HAP-1 (cell line): ENCODE data around the gene TASP1.
"Not testable (repeated sequence)": the region's sequence is repeated elsewhere in the genome, so short reads cannot be mapped to it uniquely, and the experiment has no call there.

Experiments used
- DNase-seq, 2 experiments: peaks; one replicate each; pipeline ENCODE4 v3.0.0-alpha.2; 2016 to 2020; ENCODE audit warnings: low spot score in 2 of 2
- H3K27me3 ChIP-seq: fragments of 250-450 bp; sonication (Bioruptor Pico); 2 replicates; pipeline ENCODE4 v1.5.1; 2020; ENCODE audit warnings: low read depth, mild to moderate bottlenecking, moderate library complexity
- H3K36me3 ChIP-seq: fragments of 250-450 bp; sonication (Bioruptor Pico); replicated peaks from 2 replicates; pipeline ENCODE4 v1.5.1; 2020; ENCODE audit warnings: mild to moderate bottlenecking
- H3K4me1 ChIP-seq: fragments of 250-450 bp; sonication (Bioruptor Pico); 2 replicates; pipeline ENCODE4 v1.5.1; 2020; ENCODE audit warnings: mild to moderate bottlenecking
- H3K4me3 ChIP-seq: fragments of 250-450 bp; sonication (Bioruptor Pico); 2 replicates; pipeline ENCODE4 v1.5.1; 2020; ENCODE audit warnings: mild to moderate bottlenecking, moderate library complexity
- H3K9me3 ChIP-seq: fragments of 250-450 bp; sonication (Bioruptor Pico); 2 replicates; pipeline ENCODE4 v1.5.1; 2020; ENCODE audit warnings: mild to moderate bottlenecking, moderate library complexity
- in situ Hi-C: fragments of 300-500 bp; cut with MboI; formaldehyde crosslinking; loops from 3 replicates; pipeline ENCODE4 v1.14.3; 2020; ENCODE audit warnings: low sequenced_read_pairs, inconsistent platforms, mixed read lengths

TASP1 gene

DNA sequence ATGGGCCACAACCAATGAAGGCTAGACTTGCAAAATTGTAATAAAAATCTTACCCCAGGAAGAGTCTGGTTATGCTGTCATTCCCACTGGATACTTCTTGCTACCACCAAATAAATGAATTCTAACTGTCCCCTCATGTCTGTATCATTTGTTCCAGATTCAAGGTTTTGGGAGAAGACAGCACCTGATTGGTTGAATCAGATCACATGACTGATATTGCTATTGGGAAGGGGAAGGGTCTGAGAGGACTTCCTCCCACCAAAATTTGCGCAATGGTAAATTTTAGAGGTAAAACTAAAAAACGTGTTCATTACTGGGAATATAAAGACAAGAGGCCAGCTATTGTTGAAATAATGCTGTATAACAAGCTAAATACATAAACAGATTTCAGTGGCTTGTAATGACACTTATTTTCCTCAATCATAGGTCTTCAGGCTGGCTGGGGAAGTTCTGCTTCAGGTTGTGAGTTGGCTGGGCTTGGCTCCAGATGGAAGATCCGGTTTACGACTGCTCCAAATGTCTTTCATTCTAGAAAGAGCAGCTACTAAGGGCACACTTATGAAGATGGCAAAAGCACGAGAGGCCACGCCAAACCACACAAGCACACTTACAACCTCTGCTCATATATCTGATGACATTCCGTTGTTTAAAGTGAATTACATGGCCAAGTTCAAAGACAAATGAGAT is 27.1 kb upstream of the TASP1 start:
- no peaks in the 10 kb centered on the region for H3K36me3 ChIP-seq
- no peaks in the 10 kb centered on the region for H3K9me3 ChIP-seq
- in situ Hi-C loops, result no loop called here
- H3K27me3 ChIP-seq, result no peaks in the 10 kb centered on the region; the same call in 1 of the 2 replicates
- no peak overlapping the region for H3K4me3 ChIP-seq
- no peaks in the 10 kb centered on the region for H3K4me1 ChIP-seq
- no peak for DNase-seq

- DNase-seq, result no peak
- Histone ChIP-seq H3K4me3 (no peak overlapping the region), H3K36me3 (no peaks in the 10 kb centered on the region), H3K27me3 (no peaks in the 10 kb centered on the region), H3K4me1 (no peaks in the 10 kb centered on the region), H3K9me3 (no peaks in the 10 kb centered on the region)
- in situ Hi-C loops, result no loop called here
Measured at GRCh38 chr20:13661070-13661685, 22.4 kb upstream of the TASP1 start.

DNA sequence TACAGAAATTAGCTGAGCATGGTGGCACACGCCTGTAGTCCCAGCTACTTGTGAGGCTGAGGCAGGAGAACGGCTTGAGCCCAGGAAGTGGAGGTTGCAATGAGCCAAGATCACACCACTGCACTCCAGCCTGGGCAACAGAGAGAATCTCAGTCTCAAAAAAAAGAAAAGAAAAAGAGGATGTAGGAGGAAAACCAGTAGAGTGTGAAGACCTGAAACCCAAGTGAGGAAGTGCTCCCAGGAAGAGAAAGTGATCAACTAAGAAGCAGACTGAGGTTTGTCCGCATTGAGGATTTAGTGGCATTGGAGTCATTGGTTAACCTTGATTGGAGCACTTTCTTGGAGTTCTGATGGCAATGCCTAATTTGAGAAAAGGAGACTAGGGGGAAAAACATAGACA is 20.6 kb upstream of the TASP1 start:
- no peak for DNase-seq
- Histone ChIP-seq H3K9me3 (no peaks in the 10 kb centered on the region), H3K27me3 (no peaks in the 10 kb centered on the region), H3K4me1 (no peaks in the 10 kb centered on the region), H3K36me3 (no peaks in the 10 kb centered on the region), H3K4me3 (no peak overlapping the region)
- in situ Hi-C loops, result no loop called here

DNA sequence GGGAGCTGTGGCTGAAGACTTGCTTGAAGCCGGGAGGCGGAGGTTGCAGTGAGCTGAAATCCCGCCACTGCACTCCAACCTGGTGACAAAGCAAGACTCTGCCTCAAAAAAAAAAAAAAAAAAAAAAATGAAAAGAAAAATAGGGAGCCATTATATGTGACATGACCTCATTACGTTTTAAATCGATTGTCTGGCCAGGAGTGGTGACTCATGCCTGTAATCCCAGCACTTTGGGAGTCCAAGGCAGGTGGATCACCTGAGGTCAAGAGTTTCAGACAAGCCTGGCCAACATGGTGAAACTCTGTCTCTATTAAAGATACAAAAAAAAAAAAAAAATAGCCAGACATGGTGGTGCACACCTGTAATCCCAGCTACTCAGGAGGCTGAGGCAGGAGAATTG is 19.3 kb upstream of the TASP1 start:
- H3K4me1 ChIP-seq, in situ Hi-C loops, H3K36me3 ChIP-seq, H3K9me3 ChIP-seq, DNase-seq, H3K4me3 ChIP-seq, H3K27me3 ChIP-seq: not testable (repeated sequence)

- H3K4me1 ChIP-seq, result peaks cover 6% of the 10 kb centered on the region; the same call in 1 of the 2 replicates
- no peaks in the 10 kb centered on the region for H3K27me3 ChIP-seq
- H3K36me3 ChIP-seq, result no peaks in the 10 kb centered on the region
- DNase-seq, result no peak
- in situ Hi-C loops, result no loop called here
- no peaks in the 10 kb centered on the region for H3K9me3 ChIP-seq
- no peak overlapping the region for H3K4me3 ChIP-seq
Measured at GRCh38 chr20:13656721-13657368, 18.1 kb upstream of the TASP1 start.

GRCh38 chr20:13654463-13655023 is 15.8 kb upstream of the TASP1 start:
- Histone ChIP-seq H3K9me3 (no peaks in the 10 kb centered on the region), H3K4me3 (no peak overlapping the region), H3K27me3 (no peaks in the 10 kb centered on the region), H3K36me3 (no peaks in the 10 kb centered on the region), H3K4me1 (peaks cover 19% of the 10 kb centered on the region)
- in situ Hi-C loops, result no loop called here
- no peak for DNase-seq

DNA sequence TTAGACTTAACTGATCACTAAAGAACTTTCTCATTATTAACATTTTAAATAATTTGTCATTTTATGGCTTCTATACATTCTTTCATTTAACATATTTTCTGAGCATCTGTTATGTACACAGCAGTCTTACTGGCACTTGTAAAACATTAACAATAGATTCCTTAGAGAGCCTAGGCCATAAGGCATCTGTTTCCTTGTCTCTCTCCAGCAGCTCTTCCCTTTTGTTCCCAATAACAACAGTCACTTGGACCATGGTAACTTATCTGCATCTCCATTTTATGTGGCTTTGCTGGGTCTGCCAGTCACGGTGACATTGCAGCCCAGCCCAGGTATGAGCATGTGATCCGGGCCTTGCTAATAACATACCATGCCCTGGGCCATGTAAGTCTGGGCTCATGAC is 11.7 kb upstream of the TASP1 start:
- in situ Hi-C loops, result no loop called here
- H3K9me3 ChIP-seq, result no peaks in the 10 kb centered on the region

DNA sequence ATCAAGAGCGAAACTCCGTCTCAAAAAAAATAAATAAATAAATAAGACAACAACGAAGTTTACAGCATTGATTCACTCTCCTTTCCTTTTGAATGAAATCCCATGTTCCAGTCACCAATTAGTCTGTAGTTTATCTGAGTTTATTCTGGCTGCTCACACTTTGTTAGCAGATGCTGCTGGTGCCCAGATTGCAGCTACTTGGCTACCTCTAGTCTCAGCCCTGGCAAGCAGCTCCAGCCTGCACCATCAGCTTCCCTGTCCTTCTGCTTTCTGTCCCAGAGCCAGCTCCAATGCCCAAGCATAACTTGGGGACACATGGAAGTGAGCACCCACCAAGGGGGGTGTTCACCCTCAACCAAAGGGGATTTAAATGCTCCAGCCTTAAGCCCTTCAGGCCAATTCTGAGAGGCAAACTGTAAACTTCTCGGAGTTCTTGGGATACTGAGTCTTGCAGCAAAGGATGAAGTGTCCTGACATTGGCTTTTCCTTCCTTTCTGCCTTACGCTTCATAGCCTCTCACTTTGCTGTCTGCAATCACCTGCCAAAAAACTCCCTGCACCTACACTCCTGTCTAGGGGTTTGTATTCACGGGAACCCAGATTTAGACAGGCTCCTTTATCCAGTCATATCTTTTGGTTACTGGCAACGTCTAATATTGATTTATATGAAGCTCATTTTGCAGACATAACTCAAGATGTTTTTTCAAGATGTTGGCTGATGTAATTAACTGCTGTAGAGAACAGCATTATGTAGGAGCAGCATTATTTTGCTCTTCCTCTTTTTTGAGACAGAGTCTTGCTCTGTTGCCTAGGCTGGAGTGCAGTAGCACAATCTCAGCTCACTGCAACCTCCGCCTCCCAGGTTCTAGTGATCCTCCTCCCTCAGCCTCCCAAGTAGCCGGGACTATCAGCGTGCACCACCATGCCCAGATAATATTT is 9.8 kb upstream of the TASP1 start:
- Histone ChIP-seq H3K4me3 (no peak overlapping the region), H3K36me3 (no peaks in the 10 kb centered on the region), H3K4me1 (peaks cover 24% of the 10 kb centered on the region), H3K27me3 (no peaks in the 10 kb centered on the region), H3K9me3 (peaks cover 2% of the 10 kb centered on the region)
- DNase-seq, result no peak
- in situ Hi-C loops, result no loop called here

More for the DNA sequence above, 11.7 kb upstream of the TASP1 start:
- H3K4me3 ChIP-seq, result no peak overlapping the region
- DNase-seq, result peak in 1 of 2 experiments; percentile 42
- no peaks in the 10 kb centered on the region for H3K27me3 ChIP-seq
- no peaks in the 10 kb centered on the region for H3K36me3 ChIP-seq
- peaks cover 24% of the 10 kb centered on the region for H3K4me1 ChIP-seq

- Histone ChIP-seq H3K4me1 (peaks cover 3% of the 10 kb centered on the region), H3K9me3 (peaks cover 2% of the 10 kb centered on the region), H3K4me3 (no peak overlapping the region), H3K27me3 (no peaks in the 10 kb centered on the region), H3K36me3 (no peaks in the 10 kb centered on the region)
- no peak for DNase-seq
- in situ Hi-C loops, result no loop called here
Measured at GRCh38 chr20:13644010-13644409, 5.3 kb upstream of the TASP1 start.

DNA sequence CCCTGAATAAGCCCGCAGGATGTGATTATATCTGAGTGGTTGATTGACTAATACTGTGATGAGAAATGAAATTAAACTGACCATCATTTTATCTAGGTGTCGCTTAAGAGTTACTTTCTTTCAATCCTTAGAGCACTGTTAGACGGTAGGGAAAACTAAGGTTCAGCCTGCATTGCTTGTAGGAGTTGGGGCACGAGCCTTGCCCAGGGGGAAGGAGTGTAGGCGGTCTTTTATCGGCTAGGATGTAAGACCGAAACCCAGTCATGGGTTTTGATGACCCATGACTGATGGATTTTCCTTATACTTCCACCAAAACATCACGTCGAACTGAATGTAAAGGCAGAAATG is 392 bp upstream of the TASP1 start:
- no peaks in the 10 kb centered on the region; the same call in 1 of the 2 replicates for H3K27me3 ChIP-seq
- no peaks in the 10 kb centered on the region for H3K9me3 ChIP-seq
- peak overlapping the region; percentile 97 for H3K4me3 ChIP-seq
- H3K36me3 ChIP-seq, result no peaks in the 10 kb centered on the region
- peaks cover 13% of the 10 kb centered on the region for H3K4me1 ChIP-seq
- no peak for DNase-seq
- in situ Hi-C loops, result no loop called here

DNA sequence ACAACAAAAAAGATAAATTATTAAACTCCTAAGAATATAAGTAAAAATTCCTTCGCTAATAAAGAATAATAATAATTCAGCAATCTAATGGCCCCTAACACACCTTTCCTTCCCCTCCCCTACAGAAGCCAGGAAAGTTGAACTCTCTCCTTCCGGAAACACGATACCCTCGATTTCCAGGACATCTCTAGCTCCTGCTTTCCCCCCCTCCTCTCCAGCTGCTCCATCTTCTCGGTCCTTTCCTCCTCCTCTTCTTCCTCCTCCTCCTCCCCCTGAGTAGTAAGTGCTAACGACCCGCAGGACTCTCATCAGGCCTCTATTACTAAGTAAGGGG is 603 bp downstream of the TASP1 start:
- no peak for DNase-seq
- Histone ChIP-seq H3K4me3 (peak overlapping the region; percentile 97), H3K27me3 (no peaks in the 10 kb centered on the region; the same call in 1 of the 2 replicates), H3K4me1 (peaks cover 13% of the 10 kb centered on the region), H3K9me3 (no peaks in the 10 kb centered on the region), H3K36me3 (no peaks in the 10 kb centered on the region)
- in situ Hi-C loops, result no loop called here

GRCh38 chr20:13632431-13632830 is 6.3 kb downstream of the TASP1 start:
- Histone ChIP-seq H3K27me3 (no peaks in the 10 kb centered on the region; the same call in 1 of the 2 replicates), H3K36me3 (0 out of 2 replicates have a peak, but pooled peaks cover 6% of the 10 kb centered on the region), H3K4me1 (peaks cover 8% of the 10 kb centered on the region), H3K4me3 (no peak overlapping the region), H3K9me3 (no peaks in the 10 kb centered on the region)
- no peak for DNase-seq
- in situ Hi-C loops, result no loop called here

DNA sequence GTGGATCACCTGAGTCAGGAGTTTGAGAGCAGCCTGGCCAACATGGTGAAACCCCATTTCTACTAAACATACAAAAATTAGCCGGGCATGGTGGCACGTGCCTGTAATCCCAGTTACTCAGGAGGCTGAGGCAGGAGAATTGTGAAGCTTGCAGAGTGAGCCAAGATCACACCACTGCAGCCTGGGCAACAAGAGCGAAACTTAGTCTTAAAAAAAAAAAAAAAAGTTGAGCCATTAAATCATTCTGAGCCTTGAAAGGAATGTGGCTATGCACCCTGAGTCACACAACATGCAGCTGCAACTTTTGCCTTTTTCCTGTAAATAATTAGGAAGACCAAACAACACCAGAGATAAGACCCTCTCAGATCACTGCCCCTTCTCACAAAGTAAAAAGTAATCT is 11.2 kb downstream of the TASP1 start:
- H3K36me3 ChIP-seq, H3K4me3 ChIP-seq, DNase-seq, H3K27me3 ChIP-seq, H3K9me3 ChIP-seq, in situ Hi-C loops: not testable (repeated sequence)
- H3K4me1 ChIP-seq, result peaks cover 14% of the 10 kb centered on the region
